ENCODE results near the gene LZTS3. TPM values are rescaled to one million over a fixed set of nuclear protein-coding genes. Genes with fewer than 3 reads are reported as not detected.

LZTS3 gene
- total and polyA plus RNA-seq, 2 of the 13 experiments (the other 11 are each of a cell fraction or from before 2014, with no cell fraction given) = 10.1 to 31.3 TPM

GRCh38 chr20:3209257-3209945 is 36.1 kb upstream of the LZTS3 start, which contains the start of gene ITPA (continued):
- TF ChIP-seq ZC3H13 (CRISPR knock-in tag; IDR thresholded peaks at IDR 0.05) (no peak), ETS1 (CRISPR knock-in tag; IDR thresholded peaks at IDR 0.05) (0 out of 2 replicates have a peak, but pooled peaks have one; percentile 51), MIER2 (CRISPR knock-in tag; IDR thresholded peaks at IDR 0.05) (no peak; the same call in 1 of the 2 replicates), ZNF569 (CRISPR knock-in tag; IDR thresholded peaks at IDR 0.05; ENCODE audit: borderline replicate concordance) (peak; percentile 94; the same call in 1 of the 2 replicates), ARHGAP35 (CRISPR knock-in tag; IDR thresholded peaks at IDR 0.05; ENCODE audit: borderline replicate concordance) (peak; percentile 68; the same call in 1 of the 2 replicates), NFATC3 (CRISPR knock-in tag; IDR thresholded peaks at IDR 0.05) (no peak; the same call in 1 of the 2 replicates), ZNF770 (CRISPR knock-in tag; IDR thresholded peaks at IDR 0.05) (peak; percentile 58; the same call in 1 of the 2 replicates), RARG (CRISPR knock-in tag; IDR thresholded peaks at IDR 0.05; ENCODE audit: low read depth) (no peak), ZNF367 (CRISPR knock-in tag; IDR thresholded peaks at IDR 0.05; ENCODE audit: borderline replicate concordance) (no peak), KAT2B (IDR thresholded peaks at IDR 0.05; ENCODE audit: borderline replicate concordance, low read depth, low read length) (no peak), ZNF251 (CRISPR knock-in tag; IDR thresholded peaks at IDR 0.05) (no peak; the same call in 1 of the 2 replicates), RFX5 (IDR thresholded peaks at IDR 0.05; ENCODE audit: low read depth, low read length) (peak; percentile 50; the same call in 1 of the 2 replicates), PHF8 (CRISPR knock-in tag; IDR thresholded peaks at IDR 0.05) (peak; percentile 94), BRCA1 (CRISPR knock-in tag; IDR thresholded peaks at IDR 0.05) (no peak)
- TF ChIP-seq, protein P1, sequence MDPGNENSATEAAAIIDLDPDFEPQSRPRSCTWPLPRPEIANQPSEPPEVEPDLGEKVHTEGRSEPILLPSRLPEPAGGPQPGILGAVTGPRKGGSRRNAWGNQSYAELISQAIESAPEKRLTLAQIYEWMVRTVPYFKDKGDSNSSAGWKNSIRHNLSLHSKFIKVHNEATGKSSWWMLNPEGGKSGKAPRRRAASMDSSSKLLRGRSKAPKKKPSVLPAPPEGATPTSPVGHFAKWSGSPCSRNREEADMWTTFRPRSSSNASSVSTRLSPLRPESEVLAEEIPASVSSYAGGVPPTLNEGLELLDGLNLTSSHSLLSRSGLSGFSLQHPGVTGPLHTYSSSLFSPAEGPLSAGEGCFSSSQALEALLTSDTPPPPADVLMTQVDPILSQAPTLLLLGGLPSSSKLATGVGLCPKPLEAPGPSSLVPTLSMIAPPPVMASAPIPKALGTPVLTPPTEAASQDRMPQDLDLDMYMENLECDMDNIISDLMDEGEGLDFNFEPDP (CRISPR knock-in tag; conservative IDR thresholded peaks at IDR 0.05) = no peak
- TF ChIP-seq, protein P2, sequence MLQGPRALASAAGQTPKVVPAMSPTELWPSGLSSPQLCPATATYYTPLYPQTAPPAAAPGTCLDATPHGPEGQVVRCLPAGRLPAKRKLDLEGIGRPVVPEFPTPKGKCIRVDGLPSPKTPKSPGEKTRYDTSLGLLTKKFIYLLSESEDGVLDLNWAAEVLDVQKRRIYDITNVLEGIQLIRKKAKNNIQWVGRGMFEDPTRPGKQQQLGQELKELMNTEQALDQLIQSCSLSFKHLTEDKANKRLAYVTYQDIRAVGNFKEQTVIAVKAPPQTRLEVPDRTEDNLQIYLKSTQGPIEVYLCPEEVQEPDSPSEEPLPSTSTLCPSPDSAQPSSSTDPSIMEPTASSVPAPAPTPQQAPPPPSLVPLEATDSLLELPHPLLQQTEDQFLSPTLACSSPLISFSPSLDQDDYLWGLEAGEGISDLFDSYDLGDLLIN (CRISPR knock-in tag; IDR thresholded peaks at IDR 0.05; ENCODE audit: borderline replicate concordance) = peak; percentile 77; the same call in 1 of the 2 replicates
- TF ChIP-seq, protein P3, sequence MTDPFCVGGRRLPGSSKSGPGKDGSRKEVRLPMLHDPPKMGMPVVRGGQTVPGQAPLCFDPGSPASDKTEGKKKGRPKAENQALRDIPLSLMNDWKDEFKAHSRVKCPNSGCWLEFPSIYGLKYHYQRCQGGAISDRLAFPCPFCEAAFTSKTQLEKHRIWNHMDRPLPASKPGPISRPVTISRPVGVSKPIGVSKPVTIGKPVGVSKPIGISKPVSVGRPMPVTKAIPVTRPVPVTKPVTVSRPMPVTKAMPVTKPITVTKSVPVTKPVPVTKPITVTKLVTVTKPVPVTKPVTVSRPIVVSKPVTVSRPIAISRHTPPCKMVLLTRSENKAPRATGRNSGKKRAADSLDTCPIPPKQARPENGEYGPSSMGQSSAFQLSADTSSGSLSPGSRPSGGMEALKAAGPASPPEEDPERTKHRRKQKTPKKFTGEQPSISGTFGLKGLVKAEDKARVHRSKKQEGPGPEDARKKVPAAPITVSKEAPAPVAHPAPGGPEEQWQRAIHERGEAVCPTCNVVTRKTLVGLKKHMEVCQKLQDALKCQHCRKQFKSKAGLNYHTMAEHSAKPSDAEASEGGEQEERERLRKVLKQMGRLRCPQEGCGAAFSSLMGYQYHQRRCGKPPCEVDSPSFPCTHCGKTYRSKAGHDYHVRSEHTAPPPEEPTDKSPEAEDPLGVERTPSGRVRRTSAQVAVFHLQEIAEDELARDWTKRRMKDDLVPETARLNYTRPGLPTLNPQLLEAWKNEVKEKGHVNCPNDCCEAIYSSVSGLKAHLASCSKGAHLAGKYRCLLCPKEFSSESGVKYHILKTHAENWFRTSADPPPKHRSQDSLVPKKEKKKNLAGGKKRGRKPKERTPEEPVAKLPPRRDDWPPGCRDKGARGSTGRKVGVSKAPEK (CRISPR knock-in tag; IDR thresholded peaks at IDR 0.05; ENCODE audit: borderline replicate concordance) = no peak
- TF ChIP-seq, protein P4, sequence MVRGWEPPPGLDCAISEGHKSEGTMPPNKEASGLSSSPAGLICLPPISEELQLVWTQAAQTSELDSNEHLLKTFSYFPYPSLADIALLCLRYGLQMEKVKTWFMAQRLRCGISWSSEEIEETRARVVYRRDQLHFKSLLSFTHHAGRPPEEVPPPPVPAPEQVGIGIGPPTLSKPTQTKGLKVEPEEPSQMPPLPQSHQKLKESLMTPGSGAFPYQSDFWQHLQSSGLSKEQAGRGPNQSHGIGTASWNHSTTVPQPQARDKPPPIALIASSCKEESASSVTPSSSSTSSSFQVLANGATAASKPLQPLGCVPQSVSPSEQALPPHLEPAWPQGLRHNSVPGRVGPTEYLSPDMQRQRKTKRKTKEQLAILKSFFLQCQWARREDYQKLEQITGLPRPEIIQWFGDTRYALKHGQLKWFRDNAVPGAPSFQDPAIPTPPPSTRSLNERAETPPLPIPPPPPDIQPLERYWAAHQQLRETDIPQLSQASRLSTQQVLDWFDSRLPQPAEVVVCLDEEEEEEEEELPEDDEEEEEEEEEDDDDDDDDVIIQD (CRISPR knock-in tag; IDR thresholded peaks at IDR 0.05; ENCODE audit: low read depth) = no peak
